ENCODE data around the gene CD59.

CD59 gene

GRCh38 chr11:33695051-33695566 lies 41.1 kb downstream of the CD59 start:
- Histone ChIP-seq H3K79me2 (ENCODE audit: insufficient read depth, low read length) (no peaks in the 10 kb centered on the region), H3K4me3 (ENCODE audit: low read length, poor library complexity, severe bottlenecking) (no peak overlapping the region), H4K20me1 (ENCODE audit: insufficient read depth, low read length, poor library complexity, severe bottlenecking) (no peaks in the 10 kb centered on the region), H3K4me1 (ENCODE audit: insufficient read depth, low read length, poor library complexity, severe bottlenecking) (peaks cover 3% of the 10 kb centered on the region), H3K27me3 (ENCODE audit: insufficient read depth, low read length, poor library complexity, severe bottlenecking) (no peaks in the 10 kb centered on the region), H3K36me3 (ENCODE audit: insufficient read depth, low read length) (no peaks in the 10 kb centered on the region), H3K9me3 (ENCODE audit: insufficient read depth, low read depth, low read length) (no peaks in the 10 kb centered on the region), H2AFZ (ENCODE audit: low read length) (no peak overlapping the region), H3K4me2 (ENCODE audit: low read depth, low read length, poor library complexity, severe bottlenecking) (no peak overlapping the region), H3K9ac (ENCODE audit: low read depth, low read length, poor library complexity, severe bottlenecking) (no peak overlapping the region), H3K9me2 (replicated peaks; ENCODE audit: low read depth, low read length) (no peaks in the 10 kb centered on the region), H3F3A (ENCODE audit: low read depth) (no peaks in the 10 kb centered on the region)
- TF ChIP-seq EZH2phosphoT487 (IDR thresholded peaks at IDR 0.05; ENCODE audit: borderline replicate concordance) (no peak), CTCF (conservative IDR thresholded peaks at IDR 0.05; ENCODE audit: low read length) (no peak)

GRCh38 chr11:33694346-33695050 lies 41.7 kb downstream of the CD59 start:
- Histone ChIP-seq H3K9me2 (replicated peaks; ENCODE audit: low read depth, low read length) (no peaks in the 10 kb centered on the region), H3K79me2 (ENCODE audit: insufficient read depth, low read length) (no peaks in the 10 kb centered on the region), H3K4me3 (ENCODE audit: low read length, poor library complexity, severe bottlenecking) (no peak overlapping the region), H3K4me2 (ENCODE audit: low read depth, low read length, poor library complexity, severe bottlenecking) (no peak overlapping the region), H3K9ac (ENCODE audit: low read depth, low read length, poor library complexity, severe bottlenecking) (no peak overlapping the region), H3K27me3 (ENCODE audit: insufficient read depth, low read length, poor library complexity, severe bottlenecking) (no peaks in the 10 kb centered on the region), H3F3A (ENCODE audit: low read depth) (no peaks in the 10 kb centered on the region), H3K9me3 (ENCODE audit: insufficient read depth, low read depth, low read length) (no peaks in the 10 kb centered on the region), H2AFZ (ENCODE audit: low read length) (no peak overlapping the region), H3K4me1 (ENCODE audit: insufficient read depth, low read length, poor library complexity, severe bottlenecking) (no peaks in the 10 kb centered on the region), H4K20me1 (ENCODE audit: insufficient read depth, low read length, poor library complexity, severe bottlenecking) (no peaks in the 10 kb centered on the region), H3K36me3 (ENCODE audit: insufficient read depth, low read length) (no peaks in the 10 kb centered on the region)
- TF ChIP-seq EZH2phosphoT487 (IDR thresholded peaks at IDR 0.05; ENCODE audit: borderline replicate concordance) (no peak), CTCF (conservative IDR thresholded peaks at IDR 0.05; ENCODE audit: low read length) (no peak)

- H3K4me3 ChIP-seq (ENCODE audit: low read length, poor library complexity, severe bottlenecking) = no peak overlapping the region
- H3F3A ChIP-seq (ENCODE audit: low read depth) = no peaks in the 10 kb centered on the region
- H3K4me1 ChIP-seq (ENCODE audit: insufficient read depth, low read length, poor library complexity, severe bottlenecking) = no peaks in the 10 kb centered on the region
- H3K79me2 ChIP-seq (ENCODE audit: insufficient read depth, low read length) = no peaks in the 10 kb centered on the region
- H2AFZ ChIP-seq (ENCODE audit: low read length) = no peak overlapping the region
- no peak overlapping the region for H3K4me2 ChIP-seq (ENCODE audit: low read depth, low read length, poor library complexity, severe bottlenecking)
- no peaks in the 10 kb centered on the region for H4K20me1 ChIP-seq (ENCODE audit: insufficient read depth, low read length, poor library complexity, severe bottlenecking)
- TF ChIP-seq EZH2phosphoT487 (IDR thresholded peaks at IDR 0.05; ENCODE audit: borderline replicate concordance) (no peak), CTCF (conservative IDR thresholded peaks at IDR 0.05; ENCODE audit: low read length) (no peak)
- H3K9me3 ChIP-seq (ENCODE audit: insufficient read depth, low read depth, low read length) = no peaks in the 10 kb centered on the region
- no peaks in the 10 kb centered on the region for H3K9me2 ChIP-seq (replicated peaks; ENCODE audit: low read depth, low read length)
- H3K27me3 ChIP-seq (ENCODE audit: insufficient read depth, low read length, poor library complexity, severe bottlenecking) = no peaks in the 10 kb centered on the region
- H3K9ac ChIP-seq (ENCODE audit: low read depth, low read length, poor library complexity, severe bottlenecking) = no peak overlapping the region
- H3K36me3 ChIP-seq (ENCODE audit: insufficient read depth, low read length) = no peaks in the 10 kb centered on the region
Measured at GRCh38 chr11:33692541-33692940, 43.7 kb downstream of the CD59 start.

All from Loucy (cell line).